T-cell (primary cell): Measurements from ENCODE around the gene BPIFB6. TPM values are rescaled to one million over a fixed set of nuclear protein-coding genes. Genes with fewer than 3 reads are reported as not detected.

Experiments used
- ATAC-seq, 4 experiments: fragments of 200-7000 bp in 3 of 4; fragments of 150-1000 bp in 1 of 4; cut with Tn5 transposase; replicated peaks in 1 of 4; 1 replicate in 3 of 4; 2 replicates in 1 of 4; pipeline ENCODE4 v1.10.0; 2021; ENCODE audit warnings: moderate library complexity in 3 of 4, mild to moderate bottlenecking in 2 of 4, moderate number of reproducible peaks in 1 of 4
- CTCF ChIA-PET, 2 donors: fragments of 300-600 bp; sonication (Branson Sonifier 250); formaldehyde crosslinking; loops; one replicate each; lab custom pipeline; 2022; ENCODE audit warnings: antibody characterized with exemption in 2 of 2; lab: Charles Lee
- POLR2A ChIA-PET, 2 donors: fragments of 300-600 bp; sonication (Branson Sonifier 250); formaldehyde crosslinking; loops; one replicate each; lab custom pipeline; 2022; ENCODE audit warnings: antibody characterized with exemption in 2 of 2; lab: Charles Lee
- DNase-seq, 35 experiments: peaks; one replicate each; pipeline versions ENCODE4 v3.0.0 to v3.0.0-alpha.2; 2013 to 2023
- H3K27ac ChIP-seq: one replicate; pipeline ENCODE4 v1.5.1; 2013; ENCODE audit warnings: low read length
- H3K27me3 ChIP-seq, 2 experiments: replicated peaks in 1 of 2; 1 replicate in 1 of 2; 2 replicates in 1 of 2; pipeline versions ENCODE4 v1.6.1 to v1.7.0; 2013; ENCODE audit warnings: low read length in 1 of 2, mixed read lengths in 1 of 2; ENCODE audit not compliant: control insufficient read depth in 2 of 2, insufficient read depth in 2 of 2; ENCODE audit errors: extremely low read depth in 1 of 2
- H3K36me3 ChIP-seq, 2 donors: 1 replicate in 1 of 2; 2 replicates in 1 of 2; pipeline versions ENCODE4 v1.6.1 to v1.7.0; 2013; ENCODE audit warnings: low read length in 1 of 2; ENCODE audit not compliant: control insufficient read depth in 2 of 2, insufficient read depth in 1 of 2; ENCODE audit errors: extremely low read depth in 1 of 2
- H3K4me1 ChIP-seq, 2 experiments: 1 replicate in 1 of 2; 2 replicates in 1 of 2; pipeline versions ENCODE4 v1.6.1 to v1.7.0; 2013; ENCODE audit warnings: low read length in 2 of 2, mixed read lengths in 1 of 2; ENCODE audit not compliant: insufficient read depth in 2 of 2, control insufficient read depth in 1 of 2; ENCODE audit errors: extremely low read depth in 1 of 2
- H3K4me3 ChIP-seq, 2 donors: 1 replicate in 1 of 2; 2 replicates in 1 of 2; pipeline versions ENCODE4 v1.5.1 to v1.7.0; 2013; ENCODE audit warnings: mild to moderate bottlenecking in 2 of 2, low read length in 1 of 2, moderate library complexity in 1 of 2; ENCODE audit not compliant: control insufficient read depth in 1 of 2; ENCODE audit errors: extremely low read depth in 1 of 2
- H3K9me3 ChIP-seq: 2 replicates; pipeline ENCODE4 v1.7.0; 2013
- H3K27ac Mint-ChIP-seq, 2 donors: one replicate each; pipeline ENCODE4 v1.8.0; 2020 to 2021; ENCODE audit warnings: mild to moderate bottlenecking in 2 of 2, mixed read lengths in 2 of 2
- H3K27me3 Mint-ChIP-seq, 2 donors: one replicate each; pipeline ENCODE4 v1.8.0; 2021 to 2022; ENCODE audit warnings: mixed read lengths in 2 of 2
- H3K36me3 Mint-ChIP-seq: one replicate; pipeline ENCODE4 v1.8.0; 2021; ENCODE audit warnings: mixed read lengths
- H3K4me1 Mint-ChIP-seq, 3 donors: one replicate each; pipeline ENCODE4 v1.8.0; 2020 to 2022; ENCODE audit warnings: mixed read lengths in 3 of 3, mild to moderate bottlenecking in 1 of 3
- H3K4me3 Mint-ChIP-seq, 3 donors: one replicate each; pipeline ENCODE4 v1.8.0; 2020 to 2022; ENCODE audit warnings: mild to moderate bottlenecking in 3 of 3, mixed read lengths in 3 of 3, moderate library complexity in 3 of 3
- H3K9me3 Mint-ChIP-seq, 3 donors: one replicate each; pipeline ENCODE4 v1.8.0; 2020 to 2022; ENCODE audit warnings: mixed read lengths in 3 of 3
- WGBS: methylation state at CpG from one replicate; pipeline ENCODE4 v1.1.5; 2013; ENCODE audit warnings: missing lambda C conversion rate; ENCODE audit not compliant: insufficient coverage; 5-methylcytosine and 5-hydroxymethylcytosine counted together
- total RNA-seq, 35 experiments: library from RNA in 6 of 35; stranded (reverse) in 6 of 35; fragments of 120-200 nt in 1 of 35; gene quantifications; one replicate each; pipeline versions ENCODE4 v1.2.1 to v1.2.4 and lab custom pipeline; 2013 to 2026

Gene BPIFB6
- total RNA-seq, 5 donors from 2014 or later (not counting 1 experiment from before 2014, with no cell fraction given), result not detected

DNA sequence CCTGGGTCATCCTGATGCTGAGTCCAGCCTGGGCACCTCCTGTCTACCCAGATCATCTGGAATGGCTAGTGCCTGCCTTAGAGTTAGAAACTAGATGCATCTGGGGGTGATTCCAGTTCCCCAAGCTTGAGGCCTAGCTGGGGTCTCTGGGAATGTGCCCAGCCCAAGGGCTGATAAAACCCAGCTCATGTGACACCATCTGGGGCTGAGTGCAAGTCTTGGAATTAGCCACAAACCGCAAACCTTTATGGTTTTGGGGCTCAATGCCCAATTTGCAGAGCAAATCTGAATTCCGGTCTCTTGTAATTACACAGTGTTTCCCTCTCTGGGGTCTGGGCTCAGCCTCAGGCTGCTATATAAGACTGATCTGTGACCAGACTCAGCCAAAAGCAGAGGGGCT is 47.8 kb downstream of the BPIFB6 start, which contains the start of gene BPIFB4:
Gene BPIFB4 (plus strand): TSS at position 385 of the 400 bp plus-strand sequence. CDS start 1,884 bp downstream, outside the sequence.
- 96% methylated on average over 2 of the region's 2 CpGs for WGBS
- CTCF ChIA-PET, result interaction anchor here in 1 of 2 donors (0.8 kb wide), 1 partner anchor 9 kb away, joined by 3 read pairs; no protein-coding TSS in a partner anchor
- Histone ChIP-seq H3K9me3 (no peaks in the 10 kb centered on the region), H3K36me3 (no peaks in the 10 kb centered on the region), H3K27me3 (peaks cover 0 to 5% of the 10 kb centered on the region in 2 experiments), H3K4me3 (no peak within 1 kb of the TSS), H3K27ac (no peak within 1 kb of the TSS), H3K4me1 (peaks cover 0 to 3% of the 10 kb centered on the region in 2 experiments)
- peaks cover 0 to 11% (median 3%) of the 10 kb centered on the region in 3 donors for H3K4me1 Mint-ChIP-seq
- no peaks in the 10 kb centered on the region for H3K9me3 Mint-ChIP-seq
- POLR2A ChIA-PET, result no interaction called here
- H3K27ac Mint-ChIP-seq, result no peak within 1 kb of the TSS
- no peak for ATAC-seq
- no peak within 1 kb of the TSS for H3K4me3 Mint-ChIP-seq
- H3K36me3 Mint-ChIP-seq, result no peaks in the 10 kb centered on the region
- no peak for DNase-seq
- peaks cover 0 to 3% of the 10 kb centered on the region in 2 donors for H3K27me3 Mint-ChIP-seq

DNA sequence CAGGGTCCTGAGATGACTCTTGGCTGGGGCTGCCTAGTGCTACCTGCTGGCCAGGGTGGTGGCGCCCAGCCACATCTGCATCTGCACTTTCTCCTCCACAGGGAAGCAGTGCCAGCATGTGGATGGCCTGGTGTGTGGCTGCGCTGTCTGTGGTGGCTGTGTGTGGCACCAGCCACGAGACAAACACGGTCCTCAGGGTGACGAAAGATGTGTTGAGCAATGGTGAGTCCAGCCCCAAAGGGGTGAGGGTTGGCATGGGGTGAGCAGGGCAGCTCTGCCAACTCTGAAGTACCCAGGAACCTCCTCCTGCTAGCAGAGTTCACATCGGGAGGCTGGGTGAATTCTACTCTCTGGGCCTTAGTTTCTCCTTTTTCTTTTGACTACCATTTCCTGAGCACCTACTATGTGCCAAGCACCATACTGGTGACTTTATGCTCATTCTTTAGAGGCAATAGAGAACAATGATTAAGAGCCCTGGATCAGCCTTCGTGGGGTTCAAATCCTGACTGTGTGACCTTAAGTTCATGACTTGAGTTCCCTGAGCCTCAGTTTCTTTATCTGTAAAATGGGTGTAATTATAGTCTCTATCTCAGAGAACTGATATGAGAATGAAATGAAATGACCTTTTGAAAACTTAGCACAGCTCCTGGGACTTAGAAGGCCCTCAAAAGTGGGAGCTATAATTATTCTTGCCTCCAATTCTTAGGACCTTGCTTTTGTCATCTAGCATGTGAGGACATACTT is 50.1 kb downstream of the BPIFB6 start:
- H3K9me3 Mint-ChIP-seq, result no peaks in the 10 kb centered on the region
- DNase-seq, result no peak
- CTCF ChIA-PET, result no interaction called here
- 72% methylated on average over 6 of the region's 7 CpGs for WGBS
- H3K4me1 ChIP-seq, result peaks cover 0 to 2% of the 10 kb centered on the region in 2 experiments
- peaks cover 0 to 3% of the 10 kb centered on the region in 2 donors for H3K27me3 Mint-ChIP-seq
- no peak for ATAC-seq
- no peaks in the 10 kb centered on the region for H3K36me3 ChIP-seq
- H3K4me1 Mint-ChIP-seq, result peaks cover 0 to 3% (median 0%) of the 10 kb centered on the region in 3 donors
- POLR2A ChIA-PET, result no interaction called here
- no peak overlapping the region for H3K27ac ChIP-seq
- H3K4me3 ChIP-seq, result no peak overlapping the region
- H3K4me3 Mint-ChIP-seq, result no peak overlapping the region
- peaks cover 0 to 1% of the 10 kb centered on the region in 2 experiments for H3K27me3 ChIP-seq
- no peaks in the 10 kb centered on the region for H3K9me3 ChIP-seq
- H3K27ac Mint-ChIP-seq, result no peak overlapping the region
- H3K36me3 Mint-ChIP-seq, result no peaks in the 10 kb centered on the region

- 81% methylated on average over 4 of the region's 6 CpGs for WGBS
- ChIA-PET POLR2A (no interaction called here), CTCF (no interaction called here)
- Histone ChIP-seq H3K27me3 (no peaks in the 10 kb centered on the region), H3K9me3 (no peaks in the 10 kb centered on the region), H3K4me3 (no peak overlapping the region), H3K4me1 (no peaks in the 10 kb centered on the region), H3K36me3 (no peaks in the 10 kb centered on the region), H3K27ac (no peak overlapping the region)
- H3K9me3 Mint-ChIP-seq, result no peaks in the 10 kb centered on the region
- H3K4me1 Mint-ChIP-seq, result no peaks in the 10 kb centered on the region
- H3K27ac Mint-ChIP-seq, result no peak overlapping the region
- peaks cover 0 to 3% of the 10 kb centered on the region in 2 donors for H3K27me3 Mint-ChIP-seq
- no peaks in the 10 kb centered on the region for H3K36me3 Mint-ChIP-seq
- ATAC-seq (no peak), DNase-seq (no peak)
- no peak overlapping the region for H3K4me3 Mint-ChIP-seq
Measured at GRCh38 chr20:33082546-33082945, 51.1 kb downstream of the BPIFB6 start.

GRCh38 chr20:33083544-33084340 is 52.3 kb downstream of the BPIFB6 start:
- no peak for ATAC-seq
- CTCF ChIA-PET, result no interaction called here

GRCh38 chr20:33084722-33085121 is 53.3 kb downstream of the BPIFB6 start:
- no peak overlapping the region for H3K4me3 ChIP-seq
- no peaks in the 10 kb centered on the region for H3K27me3 ChIP-seq
- no peak overlapping the region for H3K27ac ChIP-seq
- no peaks in the 10 kb centered on the region for H3K36me3 ChIP-seq
- WGBS, result 91% methylated on average over 10 of the region's 15 CpGs
- H3K9me3 ChIP-seq, result no peaks in the 10 kb centered on the region
- ChIA-PET CTCF (no interaction called here), POLR2A (no interaction called here)
- H3K27ac Mint-ChIP-seq, result no peak overlapping the region
- ATAC-seq, result no peak
- no peaks in the 10 kb centered on the region for H3K36me3 Mint-ChIP-seq
- H3K4me1 ChIP-seq, result no peaks in the 10 kb centered on the region
- no peaks in the 10 kb centered on the region for H3K4me1 Mint-ChIP-seq
- peaks cover 0 to 1% of the 10 kb centered on the region in 2 donors for H3K27me3 Mint-ChIP-seq
- H3K9me3 Mint-ChIP-seq, result no peaks in the 10 kb centered on the region
- H3K4me3 Mint-ChIP-seq, result no peak overlapping the region
- DNase-seq, result no peak

More at GRCh38 chr20:33083544-33084340, 52.3 kb downstream of the BPIFB6 start:
- Mint-ChIP-seq H3K27me3 (peaks cover 0 to 1% of the 10 kb centered on the region in 2 donors), H3K36me3 (no peaks in the 10 kb centered on the region), H3K4me1 (no peaks in the 10 kb centered on the region), H3K27ac (no peak overlapping the region), H3K4me3 (no peak overlapping the region), H3K9me3 (no peaks in the 10 kb centered on the region)
- POLR2A ChIA-PET, result no interaction called here
- DNase-seq, result no peak
- Histone ChIP-seq H3K36me3 (no peaks in the 10 kb centered on the region), H3K27ac (no peak overlapping the region), H3K27me3 (no peaks in the 10 kb centered on the region), H3K9me3 (no peaks in the 10 kb centered on the region), H3K4me3 (no peak overlapping the region), H3K4me1 (no peaks in the 10 kb centered on the region)
- WGBS, result 88% methylated on average over 8 of the region's 20 CpGs

DNA sequence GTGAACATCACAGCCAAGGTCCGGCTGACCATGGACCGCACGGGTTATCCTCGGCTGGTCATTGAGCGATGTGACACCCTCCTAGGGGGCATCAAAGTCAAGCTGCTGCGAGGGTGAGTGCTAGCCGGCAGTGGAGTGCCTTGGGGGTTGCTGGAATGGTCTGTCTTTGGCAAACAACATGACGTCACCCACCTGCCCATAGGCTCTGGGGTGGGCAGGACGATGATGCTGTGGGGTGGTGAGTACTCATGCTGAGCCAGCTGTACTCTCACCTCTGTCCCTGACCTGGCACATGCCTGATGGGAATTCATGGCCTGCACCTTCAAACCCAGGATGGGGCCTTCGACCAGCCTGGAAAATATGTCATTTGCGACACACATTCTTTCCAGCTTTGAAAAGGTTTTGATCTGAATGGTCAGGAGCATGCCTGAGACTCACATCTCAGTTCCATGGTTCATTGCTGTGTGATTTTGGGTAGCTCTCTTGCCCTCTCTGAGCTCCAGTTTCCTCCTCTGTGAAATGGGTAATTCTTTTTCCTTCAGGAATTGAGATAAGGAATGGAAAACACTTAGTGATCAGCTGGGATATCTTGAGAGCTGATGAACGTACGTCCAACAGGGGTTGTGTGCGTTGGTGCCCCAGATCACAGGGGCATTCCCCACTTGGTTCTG is 54.7 kb downstream of the BPIFB6 start:
- H3K36me3 ChIP-seq, result no peaks in the 10 kb centered on the region
- no peaks in the 10 kb centered on the region for H3K9me3 ChIP-seq
- no peak overlapping the region for H3K27ac ChIP-seq
- H3K9me3 Mint-ChIP-seq, result no peaks in the 10 kb centered on the region
- ChIA-PET CTCF (no interaction called here), POLR2A (no interaction called here)
- no peaks in the 10 kb centered on the region for H3K27me3 ChIP-seq
- DNase-seq (no peak), ATAC-seq (no peak)
- H3K4me1 ChIP-seq, result no peaks in the 10 kb centered on the region
- H3K27me3 Mint-ChIP-seq, result no peaks in the 10 kb centered on the region
- no peaks in the 10 kb centered on the region for H3K36me3 Mint-ChIP-seq
- no peaks in the 10 kb centered on the region for H3K4me1 Mint-ChIP-seq
- no peak overlapping the region for H3K4me3 ChIP-seq
- no peak overlapping the region for H3K27ac Mint-ChIP-seq
- WGBS, result 97% methylated on average over 8 of the region's 14 CpGs
- H3K4me3 Mint-ChIP-seq, result no peak overlapping the region
